Activated B cell treated with CpG ODN at 0.5 μM for 24 hours (primary cell): ENCODE measurements around the gene INPP5B. TPM values are rescaled to one million over a fixed set of nuclear protein-coding genes. Genes with fewer than 3 reads are reported as not detected.
"Not testable (repeated sequence)": the region's sequence is repeated elsewhere in the genome, so short reads cannot be mapped to it uniquely, and the experiment has no call there.

Experiments used
- ATAC-seq: fragments of 200-7000 bp; cut with Tn5 transposase; one replicate; pipeline ENCODE4 v1.10.0; 2021; ENCODE audit warnings: low read depth, mild to moderate bottlenecking, moderate library complexity
- CTCF ChIA-PET: fragments of 350-600 bp; sonication (Branson Sonifier 250); formaldehyde crosslinking; loops from one replicate; lab custom pipeline; 2021; ENCODE audit warnings: antibody characterized with exemption; lab: Charles Lee
- POLR2A ChIA-PET: fragments of 350-600 bp; sonication (Branson Sonifier 250); formaldehyde crosslinking; loops from one replicate; lab custom pipeline; 2021; ENCODE audit warnings: antibody characterized with exemption; lab: Charles Lee
- DNase-seq: peaks from one replicate; pipeline ENCODE4 v3.0.0; 2022
- H3K27ac Mint-ChIP-seq: one replicate; pipeline ENCODE4 v1.8.0; 2020; ENCODE audit warnings: mixed read lengths
- H3K27me3 Mint-ChIP-seq: one replicate; pipeline ENCODE4 v1.8.0; 2021; ENCODE audit warnings: mixed read lengths
- H3K36me3 Mint-ChIP-seq: one replicate; pipeline ENCODE4 v1.8.0; 2021; ENCODE audit warnings: low read depth, mixed read lengths
- H3K4me1 Mint-ChIP-seq: one replicate; pipeline ENCODE4 v1.8.0; 2021; ENCODE audit warnings: mixed read lengths
- H3K4me3 Mint-ChIP-seq: one replicate; pipeline ENCODE4 v1.8.0; 2020; ENCODE audit warnings: mild to moderate bottlenecking, mixed read lengths
- H3K9me3 Mint-ChIP-seq: one replicate; pipeline ENCODE4 v1.8.0; 2020; ENCODE audit warnings: mixed read lengths
- intact Hi-C: fragments of 100-400 bp; cut with micrococcal nuclease; formaldehyde crosslinking; loops from one replicate; pipeline ENCODE4 v1.15.1; 2024
- total RNA-seq: library from RNA; stranded (reverse); gene quantifications from 2 replicates; pipeline ENCODE4 v1.2.3, GENCODE V29; 2022
- TF ChIP-seq, protein P1 (sequence below): fragments of 200-600 bp; IDR thresholded peaks from one replicate; pipeline ENCODE4 v1.8.0; 2022; ENCODE audit warnings: antibody characterized with exemption, mild to moderate bottlenecking

INPP5B gene
- total RNA-seq, 1 donor from 2014 or later, result 70.3 TPM

DNA sequence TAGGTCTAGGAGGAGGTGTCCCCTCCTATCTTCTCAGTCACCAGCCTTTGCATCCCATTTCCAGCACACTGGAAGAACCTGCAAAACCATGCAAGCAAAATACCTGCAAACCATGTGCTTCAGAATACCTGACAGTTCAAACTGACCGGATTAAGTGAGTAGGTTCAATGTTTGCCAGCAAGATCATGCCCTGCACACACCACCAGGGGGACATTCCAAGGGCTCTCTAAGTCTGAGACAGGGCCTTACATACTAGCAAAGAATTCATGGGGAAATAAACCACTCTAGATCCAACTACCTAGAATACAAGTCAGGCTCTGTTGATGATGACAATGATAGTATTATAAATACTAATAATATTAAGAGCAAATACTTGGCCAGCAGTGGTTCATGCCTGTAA, 27.6 kb downstream of the INPP5B start:
- peaks cover 54% of the 10 kb centered on the region for H3K4me1 Mint-ChIP-seq
- no peak overlapping the region for H3K4me3 Mint-ChIP-seq
- DNase-seq, result no peak
- intact Hi-C loops, result loop anchor here (2.0 kb wide), 1 partner anchor 14 kb away; no protein-coding TSS in a partner anchor
- no peaks in the 10 kb centered on the region for H3K9me3 Mint-ChIP-seq
- ChIA-PET POLR2A (no interaction called here), CTCF (no interaction called here)
- no peaks in the 10 kb centered on the region for H3K27me3 Mint-ChIP-seq
- H3K36me3 Mint-ChIP-seq, result peaks cover 6% of the 10 kb centered on the region
- no peak overlapping the region for H3K27ac Mint-ChIP-seq
- TF ChIP-seq, protein P1, sequence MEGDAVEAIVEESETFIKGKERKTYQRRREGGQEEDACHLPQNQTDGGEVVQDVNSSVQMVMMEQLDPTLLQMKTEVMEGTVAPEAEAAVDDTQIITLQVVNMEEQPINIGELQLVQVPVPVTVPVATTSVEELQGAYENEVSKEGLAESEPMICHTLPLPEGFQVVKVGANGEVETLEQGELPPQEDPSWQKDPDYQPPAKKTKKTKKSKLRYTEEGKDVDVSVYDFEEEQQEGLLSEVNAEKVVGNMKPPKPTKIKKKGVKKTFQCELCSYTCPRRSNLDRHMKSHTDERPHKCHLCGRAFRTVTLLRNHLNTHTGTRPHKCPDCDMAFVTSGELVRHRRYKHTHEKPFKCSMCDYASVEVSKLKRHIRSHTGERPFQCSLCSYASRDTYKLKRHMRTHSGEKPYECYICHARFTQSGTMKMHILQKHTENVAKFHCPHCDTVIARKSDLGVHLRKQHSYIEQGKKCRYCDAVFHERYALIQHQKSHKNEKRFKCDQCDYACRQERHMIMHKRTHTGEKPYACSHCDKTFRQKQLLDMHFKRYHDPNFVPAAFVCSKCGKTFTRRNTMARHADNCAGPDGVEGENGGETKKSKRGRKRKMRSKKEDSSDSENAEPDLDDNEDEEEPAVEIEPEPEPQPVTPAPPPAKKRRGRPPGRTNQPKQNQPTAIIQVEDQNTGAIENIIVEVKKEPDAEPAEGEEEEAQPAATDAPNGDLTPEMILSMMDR, result no peak
- no peak for ATAC-seq

DNA sequence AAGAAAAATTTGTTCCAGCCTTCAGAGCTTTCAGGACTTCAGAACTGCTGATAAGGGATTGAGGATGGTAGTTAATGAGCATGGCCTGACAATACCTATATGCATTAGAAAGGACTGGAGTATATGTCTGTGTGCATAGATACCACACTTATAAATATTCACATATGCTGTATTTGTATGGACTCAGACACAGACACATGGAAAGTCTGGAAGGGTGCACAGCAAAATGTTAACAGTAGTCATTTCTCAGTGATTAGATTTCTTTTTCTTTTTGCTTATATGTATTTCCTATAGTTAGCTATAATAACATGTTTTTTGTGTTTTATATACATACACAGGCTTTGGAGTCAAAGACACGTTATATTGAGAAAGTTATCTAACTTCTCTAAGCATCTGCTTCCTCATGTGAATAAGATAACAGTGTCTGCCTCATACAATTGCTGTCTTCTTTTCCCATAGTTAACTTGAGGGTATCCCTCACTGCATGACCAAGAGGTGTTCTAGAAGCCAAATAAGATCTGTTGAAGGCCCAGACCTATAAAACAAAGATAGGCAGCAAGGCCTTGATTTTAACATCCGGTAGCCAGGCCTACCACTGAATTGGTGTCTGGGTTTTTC, 31.3 kb downstream of the INPP5B start:
- H3K4me1 Mint-ChIP-seq, result peaks cover 26% of the 10 kb centered on the region
- ChIA-PET CTCF (interaction anchor here (1.6 kb wide), 1 partner anchor 20 kb away, joined by 5 read pairs; no protein-coding TSS in a partner anchor), POLR2A (no interaction called here)
- H3K27me3 Mint-ChIP-seq, result no peaks in the 10 kb centered on the region
- H3K36me3 Mint-ChIP-seq, result peaks cover 2% of the 10 kb centered on the region
- H3K4me3 Mint-ChIP-seq, result no peak overlapping the region
- ATAC-seq, result no peak
- TF ChIP-seq, protein P1, result no peak
- H3K9me3 Mint-ChIP-seq, result no peaks in the 10 kb centered on the region
- H3K27ac Mint-ChIP-seq, result no peak overlapping the region
- intact Hi-C loops, result no loop called here
- DNase-seq, result no peak

DNA sequence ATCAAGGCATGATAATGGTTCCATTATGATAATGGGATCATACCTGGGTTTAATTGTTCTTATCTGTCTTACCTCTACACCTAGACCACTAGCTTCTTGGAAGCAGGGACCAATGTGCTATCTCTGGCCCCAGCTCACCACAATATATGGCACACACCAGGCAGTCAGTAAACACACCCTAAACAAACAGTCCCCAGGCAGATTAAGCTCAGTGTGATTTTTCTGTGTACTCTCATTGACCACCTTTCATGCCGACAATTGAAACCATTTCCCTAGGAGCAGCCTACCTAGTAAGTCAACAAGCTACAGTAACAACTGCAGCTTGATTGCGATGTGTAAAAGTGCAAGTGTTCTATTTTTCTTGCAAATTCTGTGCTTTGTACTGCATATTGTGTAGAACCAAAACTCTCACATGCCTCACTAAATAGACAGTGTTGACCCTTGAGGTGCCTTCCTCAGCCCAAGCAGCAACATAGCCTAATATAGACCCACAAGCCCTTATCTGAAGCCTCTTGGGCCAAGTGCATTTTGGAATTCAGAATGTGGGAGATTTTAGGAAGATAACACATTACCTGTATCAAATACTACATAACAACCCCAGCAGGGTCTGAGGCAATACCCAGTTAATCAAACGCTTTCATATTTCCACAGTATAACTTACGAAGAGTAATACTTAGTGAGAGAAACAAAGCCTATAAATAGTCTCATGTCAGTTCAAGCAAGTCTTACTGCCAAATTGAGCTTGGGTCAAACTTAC, 32.0 kb downstream of the INPP5B start:
- intact Hi-C loops, result no loop called here
- no peak overlapping the region for H3K27ac Mint-ChIP-seq
- CTCF ChIA-PET, result interaction anchor here (0.7 to 1.6 kb wide), 2 partner anchors 12 to 21 kb away, joined by 4 to 5 read pairs; no protein-coding TSS in a partner anchor

DNA sequence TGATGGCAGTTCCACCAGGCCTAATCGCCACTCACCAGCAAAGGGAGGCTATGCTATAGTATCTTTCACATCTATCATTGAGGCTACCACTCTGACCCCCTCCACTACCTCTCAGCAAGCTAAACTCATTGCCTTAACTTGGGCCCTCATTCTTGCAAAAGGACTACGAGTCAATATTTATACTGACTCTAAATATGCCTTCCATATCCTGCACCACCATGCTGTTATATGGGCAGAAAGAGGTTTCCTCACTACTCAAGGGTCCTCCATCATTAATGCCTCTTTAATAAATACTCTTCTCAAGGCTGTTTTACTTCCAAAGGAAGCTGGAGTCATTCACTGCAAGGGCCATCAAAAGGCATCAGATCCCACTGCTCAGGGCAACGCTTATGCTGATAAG, 35.4 kb downstream of the INPP5B start:
- DNase-seq, H3K27ac Mint-ChIP-seq, H3K27me3 Mint-ChIP-seq, H3K4me3 Mint-ChIP-seq, CTCF ChIA-PET, POLR2A ChIA-PET, intact Hi-C loops, H3K4me1 Mint-ChIP-seq, ATAC-seq: not testable (repeated sequence)
- Mint-ChIP-seq H3K9me3 (peaks cover 15% of the 10 kb centered on the region), H3K36me3 (peaks cover 32% of the 10 kb centered on the region)

More for the DNA sequence above, 32.0 kb downstream of the INPP5B start:
- H3K4me3 Mint-ChIP-seq, result no peak overlapping the region
- peaks cover 3% of the 10 kb centered on the region for H3K36me3 Mint-ChIP-seq
- TF ChIP-seq, protein P1, result no peak
- no peaks in the 10 kb centered on the region for H3K9me3 Mint-ChIP-seq
- no peak for ATAC-seq
- POLR2A ChIA-PET, result no interaction called here
- H3K27me3 Mint-ChIP-seq, result no peaks in the 10 kb centered on the region
- H3K4me1 Mint-ChIP-seq, result peaks cover 20% of the 10 kb centered on the region
- no peak for DNase-seq

DNA sequence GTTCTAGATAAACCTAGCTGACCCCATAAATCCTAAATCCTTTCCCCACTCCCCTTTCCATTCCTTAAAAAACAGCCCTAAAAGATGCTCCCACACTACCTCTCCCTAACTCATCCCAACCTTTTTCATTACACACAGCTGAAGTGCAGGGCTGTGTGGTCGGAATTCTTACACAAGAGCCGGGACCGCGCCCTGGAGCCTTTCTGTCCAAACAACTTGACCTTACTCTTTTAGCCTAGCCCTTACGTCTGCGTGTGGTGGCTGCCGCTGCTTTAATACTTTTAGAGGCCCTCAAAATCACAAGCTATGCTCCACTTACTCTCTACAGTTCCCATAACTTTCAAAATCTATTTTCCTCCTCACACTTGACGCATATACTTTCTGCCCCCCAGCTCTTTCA, 36.0 kb downstream of the INPP5B start:
- H3K4me1 Mint-ChIP-seq, H3K27me3 Mint-ChIP-seq, H3K4me3 Mint-ChIP-seq, POLR2A ChIA-PET, ATAC-seq, intact Hi-C loops, DNase-seq, CTCF ChIA-PET, H3K27ac Mint-ChIP-seq: not testable (repeated sequence)
- peaks cover 15% of the 10 kb centered on the region for H3K9me3 Mint-ChIP-seq
- peaks cover 36% of the 10 kb centered on the region for H3K36me3 Mint-ChIP-seq

DNA sequence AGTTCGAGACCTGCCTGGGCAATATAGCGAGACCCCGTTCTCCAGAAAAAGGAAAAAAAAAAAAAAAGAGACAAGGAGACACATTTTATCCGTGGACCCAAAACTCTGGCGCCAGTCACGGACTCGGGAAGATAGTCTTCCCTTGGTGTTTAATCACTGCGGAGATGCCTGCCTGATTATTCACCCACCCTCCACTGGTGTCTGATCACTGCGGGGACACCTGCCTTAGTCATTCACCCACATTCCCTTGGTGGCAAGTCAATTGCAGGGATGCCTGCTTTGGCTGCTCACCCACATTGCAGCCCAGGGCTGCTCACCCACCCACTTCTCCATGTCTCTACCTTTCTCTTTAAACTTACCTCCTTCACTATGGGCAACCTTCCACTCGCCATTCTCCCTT, 38.3 kb downstream of the INPP5B start:
- H3K4me1 Mint-ChIP-seq, DNase-seq, H3K27me3 Mint-ChIP-seq, ATAC-seq, intact Hi-C loops, POLR2A ChIA-PET, H3K27ac Mint-ChIP-seq, H3K4me3 Mint-ChIP-seq, CTCF ChIA-PET: not testable (repeated sequence)
- Mint-ChIP-seq H3K9me3 (peaks cover 15% of the 10 kb centered on the region), H3K36me3 (peaks cover 39% of the 10 kb centered on the region)

DNA sequence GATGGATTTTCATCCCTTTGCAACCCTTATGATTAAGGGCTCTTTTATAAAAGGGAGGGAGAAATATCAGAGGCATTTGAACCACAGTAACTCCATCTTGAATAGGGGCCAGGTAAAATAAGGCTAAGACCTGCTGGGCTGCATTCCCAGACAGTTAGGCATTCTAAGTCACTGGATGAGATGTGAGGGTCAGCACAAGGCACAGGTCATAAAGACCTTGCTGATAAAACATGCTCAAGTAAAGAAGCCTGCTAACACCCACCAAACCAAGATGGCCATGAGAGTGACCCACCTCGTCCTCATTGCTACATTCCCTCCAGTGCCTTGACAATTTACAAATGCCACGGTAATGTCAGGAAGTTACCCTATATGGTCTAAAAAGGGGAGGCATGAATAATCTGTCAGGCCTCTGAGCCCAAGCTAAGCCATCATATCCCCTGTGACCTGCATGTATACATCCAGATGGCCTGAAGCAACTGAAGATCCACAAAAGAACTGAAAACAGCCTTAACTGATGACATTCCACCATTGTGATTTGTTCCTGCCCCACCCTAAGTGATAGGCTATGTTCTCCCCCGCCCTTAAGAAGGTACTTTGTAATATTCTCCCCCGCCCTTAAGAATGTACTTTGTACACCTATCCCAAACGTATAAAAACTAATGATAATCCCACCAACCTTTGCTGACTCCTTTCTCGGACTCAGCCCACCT, 39.3 kb downstream of the INPP5B start:
- intact Hi-C loops, POLR2A ChIA-PET, CTCF ChIA-PET, H3K27me3 Mint-ChIP-seq, DNase-seq, H3K4me1 Mint-ChIP-seq, H3K27ac Mint-ChIP-seq, ATAC-seq, H3K4me3 Mint-ChIP-seq: not testable (repeated sequence)
- Mint-ChIP-seq H3K9me3 (peaks cover 15% of the 10 kb centered on the region), H3K36me3 (peaks cover 43% of the 10 kb centered on the region)

DNA sequence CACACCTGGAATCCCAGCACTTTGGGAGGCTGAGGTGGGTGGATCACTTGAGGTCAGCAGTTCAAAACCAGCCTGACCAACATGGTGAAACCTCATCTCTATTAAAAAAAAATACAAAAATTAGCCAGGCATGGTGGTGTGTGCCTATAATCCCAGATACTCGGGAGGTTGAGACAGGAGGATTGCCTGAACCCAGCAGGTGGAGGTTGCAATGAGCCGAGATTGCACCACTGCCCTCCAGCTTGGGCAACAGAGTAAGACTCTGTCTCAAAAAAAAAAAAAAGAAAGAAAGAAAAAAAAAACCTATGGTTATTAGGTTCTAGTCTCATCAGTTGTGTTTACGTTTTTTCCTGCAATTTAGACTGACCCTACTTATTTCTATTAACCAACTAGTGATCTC, 40.3 kb downstream of the INPP5B start:
- H3K4me1 Mint-ChIP-seq, DNase-seq, ATAC-seq, H3K27ac Mint-ChIP-seq, POLR2A ChIA-PET, H3K4me3 Mint-ChIP-seq, intact Hi-C loops, CTCF ChIA-PET, H3K27me3 Mint-ChIP-seq: not testable (repeated sequence)
- peaks cover 45% of the 10 kb centered on the region for H3K36me3 Mint-ChIP-seq
- peaks cover 15% of the 10 kb centered on the region for H3K9me3 Mint-ChIP-seq
